HepG2 (cell line): ENCODE results near the gene SCAPER. TPM values are rescaled to one million over a fixed set of nuclear protein-coding genes. Genes with fewer than 3 reads are reported as not detected.
A peak's percentile ranks its signal among the peaks of the same experiment; 100 is the strongest.

Experiments
- ATAC-seq: fragments of 200-7000 bp; cut with Tn5 transposase; 3 replicates; pipeline ENCODE4 v1.9.1; 2020; ENCODE audit warnings: mild to moderate bottlenecking, moderate library complexity
- BruUV-seq: library from RNA; stranded (reverse); fragments of 400-500 nt; replicated peaks from 2 replicates; lab custom pipeline; 2021; lab: Mats Ljungman, UMichigan
- CTCF ChIA-PET: fragments of 300-600 bp; formaldehyde crosslinking; extraction: SDS; loops from one replicate; lab custom pipeline; 2021; ENCODE audit warnings: low total read pairs, inconsistent platforms, low intra/inter-chr PET ratio; lab: Yijun Ruan, JAX
- POLR2A ChIA-PET: fragments of 350-600 bp; sonication (Branson Sonifier 250); formaldehyde crosslinking; loops from one replicate; lab custom pipeline; 2020; ENCODE audit warnings: antibody characterized with exemption, inconsistent platforms; lab: Yijun Ruan, JAX
- DNase-seq: peaks from one replicate; pipeline ENCODE4 v3.0.0-alpha.2; 2015; ENCODE audit warnings: low spot score
- FAIRE-seq: peaks from 3 replicates; lab custom pipeline; 2011; peaks lifted over from hg19 to GRCh38; lab: Jason Lieb, UNC
- H2AFZ ChIP-seq: one replicate; pipeline ENCODE4 v1.6.1; 2011; ENCODE audit warnings: low read length, inconsistent platforms
- H3K27ac ChIP-seq: fragments of 300-600 bp; 3 replicates; pipeline ENCODE4 v1.8.0; 2011; ENCODE audit warnings: mixed run types, mild to moderate bottlenecking, mixed read lengths, low read length, inconsistent platforms; ENCODE audit not compliant: insufficient read depth; ENCODE audit errors: extremely low read length
- H3K27me3 ChIP-seq, 2 experiments: fragments of 200-600 bp in 1 of 2; 2 replicates in 1 of 2; 3 replicates in 1 of 2; pipeline versions ENCODE4 v1.6.0 to v1.8.0; 2011; ENCODE audit warnings: low read length in 2 of 2, mild to moderate bottlenecking in 2 of 2, moderate library complexity in 2 of 2, inconsistent platforms in 1 of 2; ENCODE audit not compliant: insufficient read depth in 2 of 2, control insufficient read depth in 1 of 2
- H3K36me3 ChIP-seq, 2 experiments: fragments of 200-600 bp in 1 of 2; replicated peaks in 1 of 2; 2 replicates in 1 of 2; 3 replicates in 1 of 2; pipeline versions ENCODE4 v1.5.1 to v1.8.0; 2011; ENCODE audit warnings: low read length in 2 of 2, inconsistent platforms in 1 of 2; ENCODE audit not compliant: insufficient read depth in 2 of 2, control insufficient read depth in 1 of 2
- H3K4me1 ChIP-seq: 2 replicates; pipeline ENCODE4 v1.5.1; 2012; ENCODE audit warnings: low read length, inconsistent platforms; ENCODE audit not compliant: insufficient read depth
- H3K4me2 ChIP-seq: 2 replicates; pipeline ENCODE4 v1.6.0; 2011; ENCODE audit warnings: low read depth, low read length, inconsistent platforms
- H3K4me3 ChIP-seq, 3 experiments: fragments of 200-600 bp in 1 of 3; sonication (generic), shearing (Covaris generic) in 1 of 3; replicated peaks in 1 of 3; 2 replicates each; pipeline ENCODE4 v1.5.1; 2011 to 2016; ENCODE audit warnings: low read length in 3 of 3, inconsistent platforms in 2 of 3, low read depth in 2 of 3, mild to moderate bottlenecking in 2 of 3, control low read depth in 1 of 3, mixed read lengths in 1 of 3; ENCODE audit not compliant: insufficient read depth in 1 of 3
- H3K79me2 ChIP-seq: one replicate; pipeline ENCODE4 v1.6.1; 2011; ENCODE audit warnings: low read length, inconsistent platforms; ENCODE audit not compliant: insufficient read depth
- H3K9ac ChIP-seq: 2 replicates; pipeline ENCODE4 v1.6.0; 2011; ENCODE audit warnings: mild to moderate bottlenecking, low read depth, low read length, inconsistent platforms; ENCODE audit not compliant: insufficient read depth
- H3K9me3 ChIP-seq: 2 replicates; pipeline ENCODE4 v1.5.1; 2012; ENCODE audit warnings: mild to moderate bottlenecking, low read length
- H4K20me1 ChIP-seq: 2 replicates; pipeline ENCODE4 v1.6.0; 2011; ENCODE audit warnings: inconsistent platforms, mild to moderate bottlenecking, low read length, moderate library complexity; ENCODE audit not compliant: insufficient read depth
- HNF4A ChIP-seq: sonication (generic); formaldehyde crosslinking; IDR thresholded peaks from 2 replicates; pipeline ENCODE4 v1.4.0; 2020; ENCODE audit warnings: missing genetic modification reagents
- RARG ChIP-seq: sonication (generic); formaldehyde crosslinking; IDR thresholded peaks from 2 replicates; pipeline ENCODE4 v1.4.0; 2020; ENCODE audit warnings: low read depth, mild to moderate bottlenecking, missing genetic modification reagents
- SIX4 ChIP-seq: sonication (generic); formaldehyde crosslinking; IDR thresholded peaks from 2 replicates; pipeline ENCODE4 v1.4.0; 2020; ENCODE audit warnings: missing genetic modification reagents
- TCF7 ChIP-seq: sonication (generic); IDR thresholded peaks from 2 replicates; pipeline ENCODE4 v1.6.1; 2016; ENCODE audit warnings: antibody characterized with exemption, low read depth
- ZKSCAN1 ChIP-seq: fragments of 150-350 bp; IDR thresholded peaks from 2 replicates; pipeline ENCODE4 v1.6.1; 2014; ENCODE audit warnings: low read length
- ZNF564 ChIP-seq: sonication (generic); formaldehyde crosslinking; IDR thresholded peaks from 2 replicates; pipeline ENCODE4 v1.8.1; 2023; ENCODE audit warnings: mild to moderate bottlenecking, missing genetic modification reagents
- in situ Hi-C: cut with HindIII; loops from 2 replicates; pipeline ENCODE4 v1.10.0; 2017; ENCODE audit warnings: low pct_unique_long_range_greater_than_20kb; ENCODE audit not compliant: extremely low pct_ligation_motif_present
- intact Hi-C: fragments of 100-400 bp; cut with micrococcal nuclease; formaldehyde crosslinking; loops from one replicate; pipeline ENCODE4 v1.10.0; 2022; ENCODE audit not compliant: unreplicated experiment
- polyA plus RNA-seq, 8 experiments: library from polyadenylated mRNA; depleted of rRNA in 3 of 8; stranded (reverse) in 7 of 8; unstranded in 1 of 8; fragments of >200 nt; fragmentation: Illumina TruSeq in 4 of 8; extraction: Trizol in 4 of 8; gene quantifications; 2 replicates each; pipeline versions ENCODE4 v1.2.1 to v1.2.3, GENCODE V29; 2011 to 2016; ENCODE audit warnings: low read depth in 4 of 8, missing spikeins in 1 of 8, mixed read lengths in 1 of 8; ENCODE audit not compliant: insufficient read depth in 1 of 8
- total RNA-seq, 5 experiments: library from RNA; depleted of rRNA; stranded (reverse); fragments of >200 nt; fragmentation: Illumina TruSeq; extraction: Trizol; gene quantifications; 2 replicates each; pipeline ENCODE4 v1.2.3, GENCODE V29; 2016; ENCODE audit warnings: low read depth in 1 of 5
- TF ChIP-seq, protein P1 (sequence below): sonication (generic); formaldehyde crosslinking; IDR thresholded peaks from 2 replicates; pipeline ENCODE4 v1.4.0; 2020; ENCODE audit warnings: missing genetic modification reagents, mild to moderate bottlenecking, borderline replicate concordance

The SCAPER gene
- total and polyA plus RNA-seq, 2 of the 13 experiments (the other 11 are each of a cell fraction or from before 2014, with no cell fraction given) = 4.3 to 10.5 TPM

DNA sequence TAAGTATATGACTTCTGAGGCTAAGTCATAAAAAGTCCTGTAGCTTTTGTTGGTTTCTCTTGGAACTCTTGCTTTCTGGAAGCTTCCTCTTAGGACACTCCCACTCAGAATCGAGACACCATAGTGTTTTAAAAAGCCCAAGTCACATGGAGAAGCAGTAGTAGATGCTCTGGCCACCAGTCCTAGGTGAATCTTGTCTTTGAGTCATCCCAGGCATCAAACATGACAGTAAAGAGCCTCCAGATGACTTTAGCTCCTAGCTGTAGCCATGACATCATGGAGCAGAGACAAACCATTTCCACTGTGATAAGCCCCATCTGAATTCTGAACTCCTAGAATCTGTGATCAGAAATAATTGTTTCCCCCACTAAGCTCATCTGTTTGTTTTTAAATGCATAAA, 526.4 kb downstream of the SCAPER start (continued):
- TF ChIP-seq HNF4A (CRISPR knock-in tag) = no peak
- TF ChIP-seq, all 625 proteins: peak for 0

DNA sequence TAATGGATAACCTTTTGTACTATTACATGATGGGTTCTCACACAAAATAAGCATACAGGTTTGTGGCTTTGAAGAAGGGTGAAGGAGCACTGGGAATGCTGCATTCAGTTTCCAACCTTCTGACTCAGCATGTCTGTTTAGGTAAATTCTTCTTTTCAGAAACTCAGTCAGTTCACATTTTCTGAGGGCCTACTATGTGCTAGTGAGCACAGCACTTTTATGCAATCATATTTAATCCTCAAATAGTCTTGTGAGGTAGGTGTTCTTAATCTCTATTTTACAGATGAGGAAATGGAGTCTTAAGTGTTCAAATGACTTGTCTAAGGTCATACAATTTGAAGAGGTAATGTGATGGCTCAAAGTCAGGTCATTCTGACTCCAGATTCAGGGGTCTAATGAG, 527.4 kb downstream of the SCAPER start:
- ChIA-PET POLR2A (interaction anchor here (1.4 kb wide), 1 partner anchor 41 kb away, joined by 5 read pairs; the partner anchor contains the start of gene ISL2), CTCF (no interaction called here)
- no peaks in the 10 kb centered on the region for H3K9me3 ChIP-seq
- H3K79me2 ChIP-seq = no peaks in the 10 kb centered on the region
- no peak overlapping the region for H3K4me3 ChIP-seq
- no peak for TF ChIP-seq ZNF564 (CRISPR knock-in tag)
- no peak for TF ChIP-seq SIX4 (CRISPR knock-in tag)
- TF ChIP-seq ZKSCAN1 = peak; percentile 87
- TF ChIP-seq, protein P1, sequence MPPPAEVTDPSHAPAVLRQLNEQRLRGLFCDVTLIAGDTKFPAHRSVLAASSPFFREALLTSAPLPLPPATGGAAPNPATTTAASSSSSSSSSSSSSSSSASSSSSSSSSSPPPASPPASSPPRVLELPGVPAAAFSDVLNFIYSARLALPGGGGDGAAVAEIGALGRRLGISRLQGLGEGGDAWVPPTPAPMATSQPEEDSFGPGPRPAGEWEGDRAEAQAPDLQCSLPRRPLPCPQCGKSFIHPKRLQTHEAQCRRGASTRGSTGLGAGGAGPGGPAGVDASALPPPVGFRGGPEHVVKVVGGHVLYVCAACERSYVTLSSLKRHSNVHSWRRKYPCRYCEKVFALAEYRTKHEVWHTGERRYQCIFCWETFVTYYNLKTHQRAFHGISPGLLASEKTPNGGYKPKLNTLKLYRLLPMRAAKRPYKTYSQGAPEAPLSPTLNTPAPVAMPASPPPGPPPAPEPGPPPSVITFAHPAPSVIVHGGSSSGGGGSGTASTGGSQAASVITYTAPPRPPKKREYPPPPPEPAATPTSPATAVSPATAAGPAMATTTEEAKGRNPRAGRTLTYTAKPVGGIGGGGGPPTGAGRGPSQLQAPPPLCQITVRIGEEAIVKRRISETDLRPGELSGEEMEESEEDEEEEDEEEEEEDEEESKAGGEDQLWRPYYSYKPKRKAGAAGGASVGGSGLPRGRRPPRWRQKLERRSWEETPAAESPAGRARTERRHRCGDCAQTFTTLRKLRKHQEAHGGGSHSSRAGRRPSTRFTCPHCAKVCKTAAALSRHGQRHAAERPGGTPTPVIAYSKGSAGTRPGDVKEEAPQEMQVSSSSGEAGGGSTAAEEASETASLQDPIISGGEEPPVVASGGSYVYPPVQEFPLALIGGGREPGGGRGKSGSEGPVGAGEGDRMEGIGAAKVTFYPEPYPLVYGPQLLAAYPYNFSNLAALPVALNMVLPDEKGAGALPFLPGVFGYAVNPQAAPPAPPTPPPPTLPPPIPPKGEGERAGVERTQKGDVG = no peak
- TF ChIP-seq TCF7 = no peak
- TF ChIP-seq RARG = no peak
- TF ChIP-seq, all 625 proteins: peak for 1
- FAIRE-seq = peak; percentile 36
- Histone ChIP-seq H3K4me1 (peaks cover 17% of the 10 kb centered on the region), H2AFZ (no peak overlapping the region), H3K36me3 (no peaks in the 10 kb centered on the region), H3K27ac (no peak overlapping the region), H4K20me1 (no peaks in the 10 kb centered on the region), H3K9ac (no peak overlapping the region), H3K27me3 (no peaks in the 10 kb centered on the region), H3K4me2 (no peak overlapping the region)
- DNase-seq = no peak
- intact Hi-C loops = no loop called here
- BruUV-seq = no TSS peak
- ATAC-seq = no peak
- in situ Hi-C loops = no loop called here
